ENCODE measurements around the gene COX7A2.

The COX7A2 gene

DNA sequence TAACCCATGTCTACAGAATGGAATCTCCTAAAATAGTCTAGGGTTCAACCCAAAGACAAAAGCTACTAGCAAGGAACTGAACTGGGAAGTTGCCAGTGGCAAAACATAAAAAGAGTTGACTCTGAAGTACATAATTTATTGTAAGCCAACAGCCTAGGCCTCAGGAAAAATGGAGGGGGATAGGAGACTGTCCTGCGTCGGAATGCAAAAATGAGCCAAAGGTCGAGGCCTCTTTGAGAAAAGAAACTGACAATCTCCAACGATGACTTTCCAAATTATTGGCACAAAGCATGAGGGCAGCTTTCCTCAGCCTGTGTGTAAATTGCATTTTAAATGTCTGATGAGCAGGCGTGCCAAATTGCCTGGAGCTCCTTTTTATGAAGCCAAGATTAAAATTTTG, 39.9 kb downstream of the COX7A2 start:
- H3K4me3 ChIP-seq, result peak overlapping the region; percentile 79 to 81
- H3K36me3 ChIP-seq, result no peaks in the 10 kb centered on the region
- no peak for TF ChIP-seq CTCF (IDR thresholded peaks at IDR 0.05)
- no peaks in the 10 kb centered on the region for H3K27me3 ChIP-seq
- H3K9me3 ChIP-seq, result no peaks in the 10 kb centered on the region
- intact Hi-C loops (cut with DNase I; ENCODE audit: low total_unique reads), result loop anchor here (5.0 to 10.0 kb wide), 4 partner anchors 321 to 1349 kb away; no protein-coding TSS in a partner anchor
- peak overlapping the region; percentile 66 to 83 for H3K27ac ChIP-seq
- peaks cover 0 to 58% (median 20%) of the 10 kb centered on the region in 4 donors for H3K4me1 ChIP-seq
- no peak for DNase-seq

GRCh38 chr6:75202676-75203131, 40.9 kb downstream of the COX7A2 start:
- Histone ChIP-seq H3K36me3 (no peaks in the 10 kb centered on the region), H3K27ac (peak overlapping the region; percentile 66 to 83), H3K4me3 (peak overlapping the region; percentile 45 to 57), H3K4me1 (peaks cover 0 to 65% (median 17%) of the 10 kb centered on the region in 4 donors), H3K27me3 (no peaks in the 10 kb centered on the region), H3K9me3 (no peaks in the 10 kb centered on the region)
- no peak for TF ChIP-seq CTCF (IDR thresholded peaks at IDR 0.05)
- no peak for DNase-seq
- intact Hi-C loops (cut with DNase I; ENCODE audit: low total_unique reads), result loop anchor here (5.0 to 10.0 kb wide), 4 partner anchors 320 to 1348 kb away; no protein-coding TSS in a partner anchor

DNA sequence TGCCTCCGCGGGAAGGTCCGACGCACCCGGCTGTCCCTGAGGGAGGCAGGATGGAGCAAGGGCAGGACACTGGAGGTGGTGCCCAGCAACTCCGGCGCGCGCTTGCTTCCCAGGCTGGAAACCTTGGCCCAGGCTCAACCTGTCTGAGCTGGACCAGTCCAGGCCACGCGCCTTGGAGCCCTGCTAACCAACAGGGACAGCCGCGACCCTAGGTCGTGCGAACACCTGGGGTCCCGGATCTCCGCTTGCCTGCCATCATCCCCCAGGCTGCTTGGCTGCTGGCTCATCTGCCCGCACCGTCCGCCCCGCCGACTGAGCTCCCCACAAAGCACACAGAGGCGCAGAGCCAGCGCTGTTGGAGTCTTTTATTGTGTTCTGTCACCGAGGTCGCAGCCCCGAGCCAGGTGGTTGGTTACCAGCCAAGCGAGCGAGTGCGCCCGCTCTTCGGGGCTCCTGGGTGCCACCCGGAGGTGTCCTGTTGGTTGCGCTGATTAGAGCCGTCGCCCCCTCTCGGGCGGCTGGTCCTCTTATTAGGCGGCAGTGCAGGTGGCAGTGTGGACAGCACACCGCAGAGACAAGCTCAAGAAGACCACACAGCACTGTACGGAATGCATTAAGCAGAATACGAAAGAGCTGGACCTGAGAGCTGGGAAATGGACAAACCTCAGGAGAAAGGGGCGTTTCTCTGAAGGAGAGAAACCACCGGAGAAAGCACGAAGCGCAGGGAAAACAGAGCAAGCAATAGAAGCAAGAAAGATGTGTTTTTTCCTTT, 41.5 kb downstream of the COX7A2 start:
- Histone ChIP-seq H3K27ac (peak overlapping the region; percentile 66 to 83), H3K9me3 (no peaks in the 10 kb centered on the region), H3K36me3 (no peaks in the 10 kb centered on the region), H3K4me3 (peak overlapping the region; percentile 45 to 57), H3K4me1 (peaks cover 0 to 66% (median 17%) of the 10 kb centered on the region in 4 donors), H3K27me3 (no peaks in the 10 kb centered on the region)
- intact Hi-C loops (cut with DNase I; ENCODE audit: low total_unique reads), result loop anchor here (5.0 to 10.0 kb wide), 4 partner anchors 320 to 1347 kb away; no protein-coding TSS in a partner anchor
- peak; percentile 54 to 82 for DNase-seq
- no peak for TF ChIP-seq CTCF (IDR thresholded peaks at IDR 0.05)

DNA sequence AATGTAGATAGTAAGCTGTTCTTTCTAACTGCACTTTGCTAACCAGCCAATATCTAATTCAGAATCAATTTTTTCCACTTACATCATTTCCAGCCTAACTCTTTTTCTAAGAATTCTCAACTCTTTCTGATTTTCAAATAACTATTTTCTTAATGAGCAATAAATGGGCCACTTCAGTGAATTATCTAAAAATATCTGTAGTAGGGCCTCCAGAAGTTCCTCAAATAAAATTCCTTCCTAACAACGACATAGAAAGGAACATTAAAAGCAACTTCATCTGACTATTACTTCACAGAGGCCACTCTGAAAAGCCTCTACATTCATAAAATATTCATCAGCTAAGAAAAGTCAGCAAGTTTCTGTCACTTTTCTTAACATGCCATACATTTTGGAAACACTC, 42.6 kb downstream of the COX7A2 start:
- no peak for DNase-seq
- no peaks in the 10 kb centered on the region for H3K27me3 ChIP-seq
- H3K4me1 ChIP-seq, result peaks cover 0 to 66% (median 17%) of the 10 kb centered on the region in 4 donors
- no peaks in the 10 kb centered on the region for H3K36me3 ChIP-seq
- H3K27ac ChIP-seq, result peak overlapping the region; percentile 66 to 83
- H3K9me3 ChIP-seq, result no peaks in the 10 kb centered on the region
- TF ChIP-seq CTCF (IDR thresholded peaks at IDR 0.05), result no peak
- intact Hi-C loops (cut with DNase I; ENCODE audit: low total_unique reads), result loop anchor here (5.0 to 10.0 kb wide), 4 partner anchors 319 to 1346 kb away; no protein-coding TSS in a partner anchor
- H3K4me3 ChIP-seq, result no peak overlapping the region

GRCh38 chr6:75199889-75200288, 43.7 kb downstream of the COX7A2 start:
- no peaks in the 10 kb centered on the region for H3K27me3 ChIP-seq
- no peak for DNase-seq
- H3K9me3 ChIP-seq, result no peaks in the 10 kb centered on the region
- no peaks in the 10 kb centered on the region for H3K36me3 ChIP-seq
- H3K4me1 ChIP-seq, result peaks cover 0 to 64% (median 15%) of the 10 kb centered on the region in 4 donors
- no peak for TF ChIP-seq CTCF (IDR thresholded peaks at IDR 0.05)
- H3K4me3 ChIP-seq, result no peak overlapping the region
- intact Hi-C loops (cut with DNase I; ENCODE audit: low total_unique reads), result loop anchor here (5.0 to 10.0 kb wide), 4 partner anchors 318 to 1345 kb away; no protein-coding TSS in a partner anchor
- peak overlapping the region; percentile 66 to 83 for H3K27ac ChIP-seq
